HG03432 (cell line): ENCODE results near the gene MANEA.
"Not testable (repeated sequence)": the region's sequence is repeated elsewhere in the genome, so short reads cannot be mapped to it uniquely, and the experiment has no call there.

Source experiments
- ATAC-seq: cut with Tn5 transposase; IDR thresholded peaks from one replicate; pipeline ENCODE4 v1.9.1; 2021; ENCODE audit warnings: mild to moderate bottlenecking, moderate library complexity; ENCODE audit not compliant: unreplicated experiment

MANEA gene

GRCh38 chr6:95584226-95584625 lies 6.9 kb downstream of the MANEA start:
- ATAC-seq: not testable (repeated sequence)

GRCh38 chr6:95587989-95588388 lies 10.7 kb downstream of the MANEA start:
- ATAC-seq: no peak

GRCh38 chr6:95589067-95589466 lies 11.7 kb downstream of the MANEA start:
- ATAC-seq: no peak

GRCh38 chr6:95589826-95590570 lies 12.7 kb downstream of the MANEA start:
- ATAC-seq: no peak

- no peak for ATAC-seq
Measured at GRCh38 chr6:95593025-95593424, 15.7 kb downstream of the MANEA start.

- ATAC-seq: no peak
Measured at GRCh38 chr6:95596021-95596420, 18.7 kb downstream of the MANEA start.

GRCh38 chr6:95599706-95600105 lies 22.4 kb downstream of the MANEA start:
- no peak for ATAC-seq

GRCh38 chr6:95601133-95601532 lies 23.8 kb downstream of the MANEA start:
- no peak for ATAC-seq

- ATAC-seq: no peak
Measured at GRCh38 chr6:95614094-95614493, 36.8 kb downstream of the MANEA start.

GRCh38 chr6:95629551-95629950 lies 52.2 kb downstream of the MANEA start:
- ATAC-seq: no peak

GRCh38 chr6:95636552-95637431 lies 59.5 kb downstream of the MANEA start:
- no peak for ATAC-seq

- no peak for ATAC-seq
Measured at GRCh38 chr6:95648636-95649035, 71.3 kb downstream of the MANEA start.

- no peak for ATAC-seq
Measured at GRCh38 chr6:95649451-95649850, 72.1 kb downstream of the MANEA start.

GRCh38 chr6:95654176-95654575 lies 76.8 kb downstream of the MANEA start:
- ATAC-seq: no peak

GRCh38 chr6:95658886-95659285 lies 81.6 kb downstream of the MANEA start:
- ATAC-seq: no peak
